ENCODE measurements around the gene HEY2.
A peak's percentile ranks its signal among the peaks of the same experiment; 100 is the strongest.

The HEY2 gene

DNA sequence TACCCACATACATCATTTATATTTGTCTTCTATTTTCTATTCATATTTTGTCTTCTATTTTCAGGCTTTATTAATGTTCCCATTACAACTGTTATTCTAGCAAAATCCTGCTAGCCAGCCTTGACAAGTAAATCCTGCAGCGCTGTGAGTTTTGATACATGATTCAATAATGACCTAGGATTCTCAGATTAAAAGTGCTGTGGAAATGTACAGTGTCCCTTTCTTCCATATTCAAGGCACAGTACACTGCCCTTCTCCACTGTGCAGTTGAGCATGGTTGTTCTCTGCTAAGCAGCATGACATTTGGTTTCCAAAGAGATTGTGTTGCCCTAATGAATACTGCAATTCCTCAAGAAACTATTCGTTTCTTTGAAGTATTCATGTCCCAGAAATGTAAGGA, 5.8 kb upstream of the HEY2 start:
- DNase-seq (ENCODE audit: low read depth in 2 of 3, low spot score in 1 of 3) = no peak

DNA sequence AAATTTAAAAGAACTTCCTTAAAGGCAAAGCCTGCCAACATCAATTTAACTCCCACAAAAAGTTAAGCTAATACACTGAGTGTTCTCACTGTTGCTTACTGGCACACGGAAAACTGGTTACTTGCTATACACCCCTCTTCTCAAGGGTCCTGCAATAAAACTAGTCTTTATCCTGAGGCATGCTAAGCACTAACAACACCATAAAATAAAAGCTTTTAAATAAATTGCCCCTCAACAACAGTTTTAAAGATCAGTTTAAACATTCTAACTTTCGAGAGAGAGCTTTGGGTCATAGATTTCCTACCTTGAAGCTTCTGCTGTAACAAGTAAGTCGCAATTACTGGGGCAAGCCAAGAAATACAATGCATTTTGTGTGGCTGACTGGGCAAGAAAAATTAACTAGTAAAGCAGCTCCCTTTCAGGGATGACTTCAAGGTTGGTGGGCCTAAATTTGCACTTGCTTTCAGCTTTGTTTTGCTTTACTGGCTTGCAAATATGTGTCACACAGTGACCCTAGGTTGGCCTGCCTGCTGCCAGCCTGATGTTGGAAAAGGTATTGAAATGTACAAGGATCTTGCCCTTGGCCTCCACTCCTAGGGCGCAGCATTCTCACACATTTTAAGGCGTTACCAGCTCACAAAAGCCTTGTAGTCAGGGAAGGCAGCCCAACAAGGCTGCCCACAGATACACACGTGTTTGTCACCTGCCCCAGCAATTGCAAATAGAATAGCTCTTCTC, 4.0 kb upstream of the HEY2 start:
- DNase-seq (ENCODE audit: low read depth in 2 of 3, low spot score in 1 of 3) = no peak

DNA sequence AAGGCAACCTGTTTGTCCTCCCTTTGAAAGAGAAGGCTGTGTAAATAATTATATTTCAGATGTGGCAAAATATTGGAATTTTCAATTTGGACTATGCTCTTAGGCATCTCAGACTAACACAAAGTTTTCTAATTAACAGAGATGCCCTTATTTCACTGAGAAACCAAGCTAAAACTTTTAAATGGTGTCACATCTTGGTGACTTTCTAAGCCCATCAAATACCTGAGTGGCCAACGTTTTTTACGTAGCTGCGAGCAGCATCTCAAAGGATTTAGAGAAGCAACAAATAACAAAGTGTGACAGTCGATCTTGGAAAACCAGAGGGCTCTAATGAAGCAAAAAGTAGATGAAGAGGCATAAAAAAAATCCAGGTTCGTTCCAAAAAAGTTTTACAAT, 3.4 kb upstream of the HEY2 start:
- DNase-seq (ENCODE audit: low read depth in 2 of 3, low spot score in 1 of 3) = no peak

DNA sequence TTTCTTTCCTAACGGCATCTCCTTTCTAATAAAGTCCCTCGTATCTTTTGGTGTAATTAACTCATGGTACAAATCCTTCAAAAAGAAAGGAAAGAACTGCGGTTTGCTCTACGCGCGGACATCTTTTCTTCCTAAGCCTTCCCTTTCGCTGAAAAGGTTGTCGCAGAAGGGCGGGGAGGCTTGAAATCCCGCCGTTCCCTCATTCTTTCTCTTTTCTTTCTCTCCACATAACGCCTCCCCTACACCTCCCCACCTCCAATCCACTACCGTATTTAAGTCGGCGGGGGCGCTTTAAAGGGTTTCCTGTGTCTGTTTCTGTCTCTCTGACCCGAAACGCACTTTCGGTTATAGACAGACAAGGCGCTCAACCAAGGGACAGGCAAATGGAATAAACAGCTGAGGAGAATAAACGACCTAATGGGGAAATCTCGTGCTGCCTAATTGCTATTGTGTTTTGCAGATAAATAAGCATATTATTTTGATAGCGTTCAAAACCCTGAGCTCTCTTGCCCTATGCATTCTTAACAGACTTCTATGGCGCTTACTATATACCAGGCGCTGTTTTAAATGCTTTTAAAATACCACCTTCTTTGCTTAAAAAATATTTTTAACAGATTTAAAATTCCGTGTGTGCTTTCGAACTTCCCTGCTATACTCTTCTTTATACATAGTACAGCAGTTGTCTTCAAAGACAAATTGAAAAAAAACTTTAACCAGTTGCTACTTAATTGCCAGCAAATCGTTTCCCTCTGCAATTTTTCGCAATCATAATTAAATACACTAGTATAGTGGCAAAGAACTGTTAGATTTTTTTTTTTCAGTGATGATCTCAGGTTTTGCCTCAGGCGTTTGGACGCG, 2.5 kb upstream of the HEY2 start:
- peak in 2 of 3 donors; percentile 41 to 58 for DNase-seq (ENCODE audit: low read depth in 2 of 3, low spot score in 1 of 3)

DNA sequence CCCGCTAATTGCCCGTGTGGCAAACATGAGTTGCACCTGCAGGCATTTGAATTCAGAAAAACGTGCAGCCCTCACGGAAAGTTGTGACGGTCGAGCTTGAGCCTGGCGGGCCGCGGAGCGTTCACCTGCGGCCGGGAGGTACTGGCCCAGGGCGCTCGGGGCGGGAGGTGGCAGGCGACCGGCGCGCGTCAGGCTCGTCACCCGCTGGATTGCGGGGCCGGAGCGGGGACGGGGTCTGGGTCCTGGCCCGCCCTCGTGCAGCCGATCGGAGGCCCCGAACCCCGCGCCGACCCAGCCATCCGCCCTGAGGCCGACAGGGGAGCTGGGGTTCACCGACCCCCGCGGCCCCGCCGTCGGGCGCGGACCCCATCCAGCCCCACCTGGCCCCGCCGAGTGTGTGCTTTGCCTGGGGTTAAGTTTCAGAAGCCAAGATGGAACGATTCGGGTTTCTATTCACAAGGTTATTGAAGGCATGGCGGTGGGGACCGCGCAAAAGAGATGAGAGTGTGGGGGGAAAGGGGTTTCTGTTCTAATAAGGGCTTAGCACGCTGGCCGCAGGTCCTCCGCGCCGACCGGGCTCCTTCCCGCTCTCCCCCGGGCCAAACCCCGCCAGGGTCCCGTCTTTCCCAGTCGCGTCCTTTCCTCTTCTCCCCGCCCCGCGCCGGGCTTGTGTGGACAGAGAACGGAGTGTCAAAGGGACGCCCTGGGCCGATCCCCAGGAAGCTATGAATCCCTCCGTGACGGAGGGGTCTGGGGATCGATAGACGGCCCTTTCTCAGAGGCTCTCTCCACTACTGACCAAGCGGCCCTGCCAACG, 1.6 kb upstream of the HEY2 start:
- DNase-seq (ENCODE audit: low read depth in 2 of 3, low spot score in 1 of 3) = no peak

DNA sequence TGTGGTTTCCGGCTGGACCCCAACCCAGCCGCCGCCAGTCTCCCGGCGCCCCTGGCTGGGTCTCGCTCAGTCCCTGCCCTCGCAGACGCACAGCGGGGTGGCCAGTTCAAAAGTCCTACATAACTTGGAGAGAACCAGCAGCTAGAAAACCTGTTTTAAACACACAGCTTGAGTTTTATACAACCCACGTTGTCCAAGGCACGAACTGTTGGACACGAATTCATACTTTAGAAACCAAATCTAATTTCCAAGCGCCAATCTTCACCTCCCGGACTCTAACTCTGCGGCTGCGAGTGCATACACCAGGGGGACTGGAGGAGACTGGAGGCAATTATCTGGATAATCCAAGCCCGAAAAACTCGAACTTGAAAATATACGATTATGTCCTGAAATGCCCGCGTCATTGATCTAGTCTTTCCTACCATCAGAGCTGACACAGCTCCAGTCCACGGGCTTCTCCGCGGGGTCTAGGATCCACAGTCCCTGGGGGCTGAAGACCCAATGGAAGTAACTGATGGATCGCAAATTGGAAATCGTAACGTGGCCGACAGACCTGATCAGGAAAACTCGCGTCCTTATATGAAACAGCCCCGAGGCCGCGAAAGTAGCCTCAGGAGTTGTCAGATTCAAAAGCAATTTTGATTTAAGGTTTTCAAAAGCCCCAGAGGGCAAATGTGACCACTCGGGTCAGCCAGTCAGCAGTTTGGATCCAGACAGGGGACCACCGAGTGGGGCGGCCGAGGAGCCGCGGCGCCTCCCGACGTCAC, 843 bp upstream of the HEY2 start:
- DNase-seq (ENCODE audit: low read depth in 2 of 3, low spot score in 1 of 3) = no peak

DNA sequence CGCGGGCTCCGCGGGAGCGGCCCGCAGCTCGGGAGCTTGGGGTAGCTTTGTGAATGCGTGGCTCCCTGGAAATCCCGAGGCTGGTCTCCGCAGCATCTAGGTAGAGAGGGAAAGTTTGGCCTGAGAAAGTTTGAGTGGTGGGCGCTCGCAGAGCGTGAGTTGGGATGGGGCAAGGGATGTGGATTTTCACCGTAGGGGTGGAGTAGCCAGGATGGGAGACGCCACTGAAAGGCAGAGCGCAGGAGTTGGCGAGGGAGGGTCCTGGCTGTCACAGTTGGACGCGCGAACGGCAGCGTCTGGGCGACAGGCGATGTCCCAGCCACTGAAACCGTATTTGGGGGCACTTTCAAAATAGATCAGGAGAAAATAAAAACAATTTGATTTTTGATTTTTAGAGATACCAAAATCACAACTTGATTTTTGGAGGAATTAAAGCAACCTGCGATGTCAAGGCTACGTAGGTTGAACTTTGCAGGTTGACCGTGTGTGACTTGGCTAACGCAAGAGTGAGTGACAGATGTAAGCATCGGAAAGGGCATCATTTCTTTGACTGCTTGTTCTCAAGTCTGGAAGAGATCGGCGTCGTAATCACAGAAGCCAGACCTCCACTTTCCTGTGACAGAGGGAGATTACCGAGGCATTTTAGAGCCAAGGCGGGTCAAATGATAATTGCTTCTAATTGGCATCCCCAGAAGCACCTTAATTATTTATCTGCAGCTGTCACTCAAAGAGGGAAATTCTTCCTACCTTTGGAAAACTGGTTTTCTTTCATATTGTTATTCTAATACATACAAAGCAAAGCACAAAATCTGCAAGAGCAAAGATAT, 646 bp downstream of the HEY2 start:
- no peak for DNase-seq (ENCODE audit: low read depth in 2 of 3, low spot score in 1 of 3)

DNA sequence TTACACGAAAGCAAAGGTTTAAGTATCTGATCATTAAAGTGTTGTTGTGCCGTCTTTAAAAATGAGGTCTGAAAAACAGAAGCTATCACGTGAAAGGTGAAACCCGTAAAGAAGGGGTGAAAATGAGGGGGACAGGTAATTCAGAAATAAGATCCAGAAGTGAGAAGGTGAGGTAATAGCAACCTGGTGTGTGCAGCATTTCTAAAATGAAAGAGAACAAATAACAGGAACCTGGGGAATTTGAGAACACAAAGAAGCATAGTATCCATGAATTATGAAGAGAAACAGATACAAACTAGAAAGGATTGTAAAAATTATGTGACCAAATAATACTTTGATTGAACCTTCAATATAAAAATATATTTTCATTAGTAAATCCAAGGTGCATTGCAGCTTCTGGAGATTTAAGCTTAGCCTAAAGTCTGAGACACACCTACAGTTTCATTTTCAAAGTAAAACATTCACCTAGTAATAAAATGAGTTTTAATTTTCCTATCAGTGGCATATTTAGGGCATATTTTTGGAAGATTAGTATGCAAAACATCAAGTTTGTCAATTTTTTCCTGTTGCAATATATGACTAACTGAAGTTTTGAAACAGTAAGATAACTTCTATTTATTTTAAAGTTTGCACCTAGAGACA, 1.4 kb downstream of the HEY2 start:
- DNase-seq (ENCODE audit: low read depth in 2 of 3, low spot score in 1 of 3) = no peak

DNA sequence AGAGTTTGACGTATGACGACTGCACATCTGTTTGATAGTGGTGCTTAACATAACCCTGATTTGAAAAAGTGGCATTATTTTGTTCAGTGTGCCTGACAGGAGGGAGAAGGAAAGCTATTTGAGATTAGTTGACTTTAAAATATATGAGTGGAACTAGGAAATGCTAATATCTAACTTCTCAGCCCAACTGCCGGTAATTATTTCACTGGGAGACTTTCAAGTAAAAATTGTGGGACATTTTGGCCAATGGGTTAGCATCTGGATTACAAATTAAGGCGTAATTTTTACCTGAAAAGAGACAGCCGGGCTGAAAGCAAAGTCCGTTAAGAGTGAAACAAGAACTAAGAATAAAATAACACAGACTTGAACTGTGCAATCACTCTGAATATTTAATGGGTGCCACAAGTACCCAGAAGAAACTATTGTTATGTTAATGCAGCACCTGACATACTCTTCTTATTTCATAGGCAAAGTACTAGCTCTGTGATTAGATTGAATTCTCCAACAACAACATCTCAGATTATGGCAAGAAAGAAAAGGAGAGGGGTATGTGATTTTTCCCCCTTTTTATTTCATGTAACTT, 2.0 kb downstream of the HEY2 start:
- no peak for DNase-seq (ENCODE audit: low read depth in 2 of 3, low spot score in 1 of 3)

DNA sequence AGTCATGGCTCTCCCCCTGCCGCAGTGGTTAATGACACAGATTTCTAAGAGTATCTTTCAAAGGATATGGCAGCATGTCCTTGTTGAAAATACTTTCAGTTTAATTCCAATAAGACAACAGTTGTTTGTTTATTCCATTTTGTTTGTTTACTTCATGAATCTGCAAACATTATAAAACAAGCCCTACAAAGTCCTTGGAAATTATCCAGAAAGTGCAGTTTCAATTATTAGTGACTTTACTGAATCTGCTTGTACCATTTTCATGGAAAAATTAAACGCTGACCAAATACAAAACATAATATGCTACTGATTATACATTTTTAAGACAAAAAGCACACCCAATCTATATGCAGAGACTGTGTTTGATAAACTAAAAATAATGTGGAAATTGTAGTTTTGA, 3.3 kb downstream of the HEY2 start:
- DNase-seq (ENCODE audit: low read depth in 2 of 3, low spot score in 1 of 3) = no peak

DNA sequence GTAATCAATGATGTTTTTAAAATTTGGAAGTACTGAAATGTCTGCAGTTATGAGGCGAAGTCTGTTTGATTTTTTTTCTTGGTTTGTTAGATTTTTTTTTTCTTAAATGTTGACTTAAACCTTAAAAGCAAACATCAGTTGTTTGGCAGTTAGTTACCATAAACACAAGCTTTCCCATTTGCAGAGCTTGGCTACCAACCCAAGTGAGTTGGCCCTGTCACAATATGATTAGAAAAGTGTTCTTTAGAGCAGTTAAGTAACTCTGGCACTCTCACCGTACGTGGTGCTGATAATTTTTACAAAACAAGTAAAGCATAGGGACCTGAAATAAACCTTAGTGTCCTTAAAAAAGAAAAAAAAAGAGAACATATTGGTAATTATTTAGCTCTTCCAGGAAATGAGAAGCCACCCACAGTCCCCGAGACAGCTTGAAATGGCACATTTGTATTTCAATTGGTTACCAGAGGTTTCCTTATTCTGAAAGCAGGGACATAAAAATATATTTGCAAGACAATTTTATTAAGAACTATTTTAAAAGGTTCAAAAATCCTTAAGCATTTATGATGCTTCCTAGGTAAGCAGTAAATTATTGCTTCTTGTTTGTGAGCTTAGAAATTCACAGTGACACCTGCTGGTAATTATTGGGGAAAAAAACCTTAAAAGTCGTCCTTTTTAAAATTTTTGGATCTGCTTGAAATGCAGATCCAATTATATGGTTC, 3.9 kb downstream of the HEY2 start:
- DNase-seq (ENCODE audit: low read depth in 2 of 3, low spot score in 1 of 3) = no peak

DNA sequence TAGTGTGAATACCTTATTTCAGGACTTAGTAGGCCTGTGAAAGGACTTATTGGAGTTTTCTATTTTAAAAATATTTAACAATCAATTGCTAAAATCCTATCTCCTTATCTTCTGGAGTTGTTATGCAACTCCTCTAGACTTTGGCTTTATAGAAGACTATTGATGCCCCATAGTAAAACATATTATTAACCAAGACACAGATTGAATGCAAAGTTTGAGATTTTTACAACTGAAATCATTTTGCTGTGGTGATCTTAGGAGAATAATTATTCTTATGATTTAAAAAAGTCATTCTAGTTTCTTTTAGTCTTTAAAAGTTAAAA, 4.5 kb downstream of the HEY2 start:
- DNase-seq (ENCODE audit: low read depth in 2 of 3, low spot score in 1 of 3) = no peak

DNA sequence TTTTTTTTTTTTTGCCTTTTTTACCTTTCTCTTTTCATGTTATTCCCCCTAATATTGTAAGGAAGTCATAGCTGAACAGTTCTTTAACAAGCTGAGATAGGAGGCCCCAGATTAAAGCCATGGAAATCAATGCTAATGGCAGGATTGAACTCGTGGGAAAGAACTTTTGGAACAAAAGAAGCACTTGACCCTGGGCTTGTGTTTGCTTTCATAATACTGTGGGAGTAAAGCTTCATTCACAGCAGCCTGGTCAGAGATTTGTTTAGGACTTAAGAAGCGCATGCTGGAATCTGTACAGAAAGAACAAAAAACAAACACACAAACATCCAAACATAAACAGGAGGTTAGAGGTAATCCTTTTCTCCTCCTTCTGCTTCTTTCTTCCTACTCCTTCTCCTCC, 5.1 kb downstream of the HEY2 start:
- DNase-seq (ENCODE audit: low read depth in 2 of 3, low spot score in 1 of 3) = no peak

DNA sequence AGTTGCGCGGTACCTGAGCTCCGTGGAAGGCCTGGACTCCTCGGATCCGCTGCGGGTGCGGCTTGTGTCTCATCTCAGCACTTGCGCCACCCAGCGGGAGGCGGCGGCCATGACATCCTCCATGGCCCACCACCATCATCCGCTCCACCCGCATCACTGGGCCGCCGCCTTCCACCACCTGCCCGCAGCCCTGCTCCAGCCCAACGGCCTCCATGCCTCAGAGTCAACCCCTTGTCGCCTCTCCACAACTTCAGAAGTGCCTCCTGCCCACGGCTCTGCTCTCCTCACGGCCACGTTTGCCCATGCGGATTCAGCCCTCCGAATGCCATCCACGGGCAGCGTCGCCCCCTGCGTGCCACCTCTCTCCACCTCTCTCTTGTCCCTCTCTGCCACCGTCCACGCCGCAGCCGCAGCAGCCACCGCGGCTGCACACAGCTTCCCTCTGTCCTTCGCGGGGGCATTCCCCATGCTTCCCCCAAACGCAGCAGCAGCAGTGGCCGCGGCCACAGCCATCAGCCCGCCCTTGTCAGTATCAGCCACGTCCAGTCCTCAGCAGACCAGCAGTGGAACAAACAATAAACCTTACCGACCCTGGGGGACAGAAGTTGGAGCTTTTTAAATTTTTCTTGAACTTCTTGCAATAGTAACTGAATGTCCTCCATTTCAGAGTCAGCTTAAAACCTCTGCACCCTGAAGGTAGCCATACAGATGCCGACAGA, 9.9 kb downstream of the HEY2 start:
- no peak for DNase-seq (ENCODE audit: low read depth in 2 of 3, low spot score in 1 of 3)

DNA sequence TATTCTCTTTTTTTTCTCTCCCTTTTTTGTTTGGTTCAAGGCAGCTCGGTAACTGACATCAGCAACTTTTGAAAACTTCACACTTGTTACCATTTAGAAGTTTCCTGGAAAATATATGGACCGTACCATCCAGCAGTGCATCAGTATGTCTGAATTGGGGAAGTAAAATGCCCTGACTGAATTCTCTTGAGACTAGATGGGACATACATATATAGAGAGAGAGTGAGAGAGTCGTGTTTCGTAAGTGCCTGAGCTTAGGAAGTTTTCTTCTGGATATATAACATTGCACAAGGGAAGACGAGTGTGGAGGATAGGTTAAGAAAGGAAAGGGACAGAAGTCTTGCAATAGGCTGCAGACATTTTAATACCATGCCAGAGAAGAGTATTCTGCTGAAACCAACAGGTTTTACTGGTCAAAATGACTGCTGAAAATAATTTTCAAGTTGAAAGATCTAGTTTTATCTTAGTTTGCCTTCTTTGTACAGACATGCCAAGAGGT, 10.6 kb downstream of the HEY2 start:
- no peak for DNase-seq (ENCODE audit: low read depth in 2 of 3, low spot score in 1 of 3)

DNA sequence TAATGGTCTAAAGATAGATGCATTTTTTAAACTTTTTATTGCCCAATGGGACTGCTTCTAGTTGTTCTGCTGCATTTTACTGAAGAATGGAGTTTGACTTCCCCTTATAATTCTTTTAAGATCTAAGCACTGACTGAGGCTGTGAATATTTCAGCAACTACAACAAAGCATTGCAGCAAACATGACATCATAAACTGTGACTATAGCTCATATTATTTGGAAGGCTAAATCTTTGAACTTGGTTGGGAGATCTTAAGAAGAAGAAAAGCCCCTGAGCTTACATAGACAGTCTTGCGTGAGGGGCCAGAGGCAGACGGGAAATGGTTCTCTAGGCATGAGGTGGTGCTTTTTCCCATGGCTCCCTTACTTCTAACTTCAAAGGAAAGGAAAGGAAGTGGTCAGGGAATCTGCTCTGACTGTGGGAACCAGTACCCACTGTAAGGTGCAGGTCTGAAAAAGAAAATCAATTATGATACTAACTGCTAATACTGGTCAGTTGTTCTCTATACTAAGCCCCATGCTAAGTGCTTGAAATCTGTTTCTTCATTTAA, 14.8 kb downstream of the HEY2 start:
- DNase-seq (ENCODE audit: low read depth in 2 of 3, low spot score in 1 of 3) = no peak

DNA sequence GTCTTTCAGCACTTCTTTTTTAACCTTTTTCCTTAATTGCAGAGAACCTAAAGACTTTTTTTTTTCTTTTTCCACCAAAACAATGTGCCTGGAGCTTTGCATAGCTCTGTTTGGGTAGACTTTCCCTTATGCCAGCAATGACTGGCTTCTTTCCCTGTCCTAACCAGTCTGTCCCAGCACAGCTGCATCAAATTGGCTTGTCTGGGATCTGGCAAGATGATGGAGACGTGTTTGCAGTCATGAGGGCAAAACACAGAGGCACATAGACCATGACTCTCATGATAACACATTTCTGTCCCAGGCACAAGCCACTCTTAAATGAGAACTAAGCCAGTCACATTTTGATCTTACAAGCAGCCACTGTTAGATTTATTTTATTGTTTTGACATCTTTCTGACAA, 16.5 kb downstream of the HEY2 start:
- no peak for DNase-seq (ENCODE audit: low read depth in 2 of 3, low spot score in 1 of 3)

DNA sequence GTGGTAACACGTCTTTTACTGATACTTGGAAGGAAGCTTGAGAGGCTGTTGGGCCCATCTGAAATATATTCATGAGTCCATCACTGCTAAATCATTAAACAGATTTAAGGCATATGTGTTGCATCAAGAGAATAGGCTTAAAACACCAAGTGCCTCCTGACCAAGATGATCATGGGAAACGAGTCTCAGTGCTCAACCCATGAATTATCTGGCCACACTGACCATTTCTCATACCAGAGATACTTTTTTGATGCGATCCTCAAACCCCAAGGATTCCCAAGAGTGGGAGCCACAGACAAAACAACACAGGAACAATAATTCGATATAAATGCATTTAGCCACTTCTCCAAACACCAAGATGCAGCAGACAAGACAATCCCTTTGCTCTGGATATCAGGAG, 17.2 kb downstream of the HEY2 start:
- DNase-seq (ENCODE audit: low read depth in 2 of 3, low spot score in 1 of 3) = no peak

Data from stimulated activated CD4-positive, alpha-beta T cell treated with anti-CD3 and anti-CD28 coated beads, Interleukin-12 subunit alpha, Interleukin-12 subunit beta, amount 100 ng/mL, for 48 hours (primary cell).